OCI-LY1 (cell line): ENCODE measurements around the gene VEGFB.

Experiments
- H2AFZ ChIP-seq: fragments of 200-600 bp; sonication (generic), shearing (Covaris generic); 2 replicates; pipeline ENCODE4 v1.6.0; 2014; ENCODE audit warnings: antibody characterized with exemption, mild to moderate bottlenecking, low read length
- H3F3A ChIP-seq: fragments of 200-600 bp; sonication (generic), shearing (Covaris generic); 2 replicates; pipeline ENCODE4 v1.6.0; 2014; ENCODE audit warnings: mild to moderate bottlenecking, antibody characterized with exemption, low read length, moderate library complexity; ENCODE audit not compliant: insufficient read depth
- H3K27ac ChIP-seq: fragments of 200-600 bp; sonication (generic); 2 replicates; pipeline ENCODE4 v1.5.1; 2014; ENCODE audit warnings: low read length, mixed run types, mild to moderate bottlenecking, low read depth; ENCODE audit not compliant: poor library complexity, severe bottlenecking
- H3K27me3 ChIP-seq: fragments of 200-600 bp; sonication (generic); 2 replicates; pipeline ENCODE4 v1.6.0; 2014; ENCODE audit warnings: antibody characterized with exemption, mild to moderate bottlenecking, low read length, moderate library complexity; ENCODE audit not compliant: insufficient read depth
- H3K36me3 ChIP-seq: fragments of 200-600 bp; sonication (generic); 2 replicates; pipeline ENCODE4 v1.6.1; 2014; ENCODE audit warnings: mild to moderate bottlenecking, antibody characterized with exemption, low read length, moderate library complexity, mixed read lengths; ENCODE audit not compliant: insufficient read depth
- H3K4me1 ChIP-seq: fragments of 200-600 bp; sonication (generic); 2 replicates; pipeline ENCODE4 v1.5.1; 2014; ENCODE audit warnings: mild to moderate bottlenecking, low read length, moderate library complexity; ENCODE audit not compliant: insufficient read depth, severe bottlenecking
- H3K4me2 ChIP-seq: fragments of 200-600 bp; sonication (generic), shearing (Covaris generic); 2 replicates; pipeline ENCODE4 v1.6.1; 2014; ENCODE audit warnings: low read length
- H3K4me3 ChIP-seq: fragments of 200-600 bp; sonication (generic); 2 replicates; pipeline ENCODE4 v1.5.1; 2014; ENCODE audit warnings: low read length, low read depth, mild to moderate bottlenecking, mixed read lengths; ENCODE audit not compliant: poor library complexity, severe bottlenecking
- H3K79me2 ChIP-seq: fragments of 200-600 bp; shearing (Covaris generic); 2 replicates; pipeline ENCODE4 v1.6.1; 2016; ENCODE audit warnings: mixed run types, low read length, mixed read lengths; ENCODE audit not compliant: insufficient read depth
- H3K9ac ChIP-seq: fragments of 200-600 bp; sonication (generic), shearing (Covaris generic); 2 replicates; pipeline ENCODE4 v1.6.1; 2014; ENCODE audit warnings: mild to moderate bottlenecking, low read length, mixed read lengths
- H3K9me2 ChIP-seq: fragments of 200-600 bp; sonication (generic), shearing (Covaris generic); 2 replicates; pipeline ENCODE4 v1.6.1; 2014; ENCODE audit warnings: low read depth, mild to moderate bottlenecking, low read length, mixed read lengths
- H3K9me3 ChIP-seq: fragments of 200-600 bp; shearing (Covaris generic); 2 replicates; pipeline ENCODE4 v1.6.1; 2014; ENCODE audit warnings: low read length, mixed read lengths
- H4K20me1 ChIP-seq: fragments of 200-600 bp; sonication (generic), shearing (Covaris generic); 2 replicates; pipeline ENCODE4 v1.6.0; 2016; ENCODE audit warnings: mild to moderate bottlenecking, low read length; ENCODE audit not compliant: insufficient read depth
- CTCF ChIP-seq: fragments of 200-600 bp; sonication (generic), shearing (Covaris generic); IDR thresholded peaks from 2 replicates; pipeline ENCODE4 v1.5.1; 2017; ENCODE audit warnings: mild to moderate bottlenecking, antibody characterized with exemption, low read length, moderate library complexity, mixed read lengths
- EZH2 ChIP-seq: fragments of 200-600 bp; sonication (generic), shearing (Covaris generic); IDR thresholded peaks from 2 replicates; pipeline ENCODE4 v1.8.0; 2017; ENCODE audit warnings: borderline replicate concordance, mixed run types, mild to moderate bottlenecking, antibody characterized with exemption, low read length, moderate library complexity, mixed read lengths

VEGFB gene

GRCh38 chr11:64263947-64264317 lies 29.5 kb downstream of the VEGFB start:
- Histone ChIP-seq H3K9me2 (no peaks in the 10 kb centered on the region), H3K27me3 (no peaks in the 10 kb centered on the region), H3K4me3 (no peak overlapping the region), H3K4me1 (peaks cover 13% of the 10 kb centered on the region), H3K79me2 (no peaks in the 10 kb centered on the region), H3K27ac (no peak overlapping the region), H4K20me1 (no peaks in the 10 kb centered on the region), H3K9ac (no peak overlapping the region), H3K36me3 (peaks cover 28% of the 10 kb centered on the region), H3K4me2 (no peak overlapping the region), H3K9me3 (no peaks in the 10 kb centered on the region), H3F3A (no peaks in the 10 kb centered on the region), H2AFZ (no peak overlapping the region)
- TF ChIP-seq EZH2, result no peak
- no peak for TF ChIP-seq CTCF

- no peak overlapping the region for H3K9ac ChIP-seq
- H3K27ac ChIP-seq, result no peak overlapping the region
- no peaks in the 10 kb centered on the region for H3F3A ChIP-seq
- H3K4me3 ChIP-seq, result no peak overlapping the region
- no peaks in the 10 kb centered on the region for H3K9me2 ChIP-seq
- peaks cover 16% of the 10 kb centered on the region for H3K4me1 ChIP-seq
- H3K4me2 ChIP-seq, result no peak overlapping the region
- no peaks in the 10 kb centered on the region for H3K27me3 ChIP-seq
- no peak overlapping the region for H2AFZ ChIP-seq
- no peaks in the 10 kb centered on the region for H3K79me2 ChIP-seq
- TF ChIP-seq CTCF (no peak), EZH2 (no peak)
- peaks cover 23% of the 10 kb centered on the region for H3K36me3 ChIP-seq
- H4K20me1 ChIP-seq, result no peaks in the 10 kb centered on the region
- H3K9me3 ChIP-seq, result no peaks in the 10 kb centered on the region
Measured at GRCh38 chr11:64264371-64264852, 30.0 kb downstream of the VEGFB start.

- no peak overlapping the region for H2AFZ ChIP-seq
- H3K4me3 ChIP-seq, result no peak overlapping the region
- H3F3A ChIP-seq, result no peaks in the 10 kb centered on the region
- no peaks in the 10 kb centered on the region for H3K79me2 ChIP-seq
- no peaks in the 10 kb centered on the region for H4K20me1 ChIP-seq
- no peak overlapping the region for H3K9ac ChIP-seq
- H3K36me3 ChIP-seq, result peaks cover 14% of the 10 kb centered on the region
- H3K9me2 ChIP-seq, result no peaks in the 10 kb centered on the region
- H3K9me3 ChIP-seq, result no peaks in the 10 kb centered on the region
- H3K4me1 ChIP-seq, result peaks cover 16% of the 10 kb centered on the region
- no peaks in the 10 kb centered on the region for H3K27me3 ChIP-seq
- no peak overlapping the region for H3K4me2 ChIP-seq
- no peak for TF ChIP-seq CTCF
- no peak for TF ChIP-seq EZH2
- no peak overlapping the region for H3K27ac ChIP-seq
Measured at GRCh38 chr11:64265176-64266160, 31.1 kb downstream of the VEGFB start.
